ENCODE data around the gene PAXX. TPM values are rescaled to one million over a fixed set of nuclear protein-coding genes. Genes with fewer than 3 reads are reported as not detected.
A peak's percentile ranks its signal among the peaks of the same experiment; 100 is the strongest.

Gene PAXX
- total and polyA plus RNA-seq, 9 of the 15 experiments (the other 6 are each of a cell fraction or from before 2014, with no cell fraction given), result 1.2 to 175 (median 38.5) TPM

- TF ChIP-seq MGA (IDR thresholded peaks at IDR 0.05) (peak; percentile 24; the same call in 1 of the 2 replicates), FOXM1 (IDR thresholded peaks at IDR 0.05; ENCODE audit: low read depth) (no peak), FOXM1 (CRISPR knock-in tag; IDR thresholded peaks at IDR 0.05; ENCODE audit: low read depth) (no peak)
Measured at GRCh38 chr9:137009938-137010732, 17.9 kb downstream of the PAXX start (continued).

Data from K562 (cell line).